HG02588 (cell line): Measurements from ENCODE around the gene CTSL.

ENCODE experiments used
- ATAC-seq: cut with Tn5 transposase; IDR thresholded peaks from one replicate; pipeline ENCODE4 v1.9.1; 2021; ENCODE audit warnings: mild to moderate bottlenecking, moderate library complexity; ENCODE audit not compliant: unreplicated experiment

CTSL gene

GRCh38 chr9:87725900-87726709, at the start of gene CTSL:
Gene CTSL, plus strand, starts transcription at chr9:87726119. Its CDS starts 1,485 bp downstream, at chr9:87727604.
- ATAC-seq, result no peak

GRCh38 chr9:87676976-87677775, 48.7 kb upstream of the CTSL start:
- ATAC-seq, result no peak

GRCh38 chr9:87677776-87678587, 47.9 kb upstream of the CTSL start:
- no peak for ATAC-seq

DNA sequence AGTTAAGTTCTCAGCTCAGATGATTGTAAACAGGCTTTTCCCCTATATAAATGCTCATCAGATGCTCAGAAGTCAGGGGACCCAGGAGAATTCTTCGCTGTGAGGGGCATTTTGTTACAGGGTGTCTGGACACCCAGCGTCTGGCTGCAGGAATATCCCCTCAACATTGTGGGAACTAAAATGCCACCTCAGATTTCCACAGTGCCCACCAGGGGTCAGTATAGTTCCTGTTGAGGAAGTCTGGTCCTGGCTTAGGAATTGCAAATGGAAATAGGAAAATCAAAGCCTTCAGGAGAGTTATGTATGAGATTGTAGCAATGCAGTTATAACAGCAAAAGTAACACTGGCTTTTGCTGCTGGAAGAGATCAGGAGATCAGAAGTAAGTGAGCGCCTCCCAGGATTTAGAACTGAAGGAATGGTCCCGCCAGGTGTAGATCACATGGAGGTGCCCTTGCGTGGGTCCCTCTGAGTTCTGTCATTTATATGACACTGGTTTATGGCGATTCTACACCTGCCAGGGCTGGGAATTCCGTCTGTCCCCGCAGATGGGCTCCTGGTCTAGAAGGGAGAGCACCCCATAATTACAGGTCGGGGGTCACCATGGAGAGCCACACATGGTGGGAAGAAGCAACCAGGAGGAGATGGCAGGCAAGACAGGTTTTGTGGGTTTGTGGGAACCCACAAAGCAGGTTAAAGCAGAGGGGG, 47.1 kb upstream of the CTSL start:
- no peak for ATAC-seq

DNA sequence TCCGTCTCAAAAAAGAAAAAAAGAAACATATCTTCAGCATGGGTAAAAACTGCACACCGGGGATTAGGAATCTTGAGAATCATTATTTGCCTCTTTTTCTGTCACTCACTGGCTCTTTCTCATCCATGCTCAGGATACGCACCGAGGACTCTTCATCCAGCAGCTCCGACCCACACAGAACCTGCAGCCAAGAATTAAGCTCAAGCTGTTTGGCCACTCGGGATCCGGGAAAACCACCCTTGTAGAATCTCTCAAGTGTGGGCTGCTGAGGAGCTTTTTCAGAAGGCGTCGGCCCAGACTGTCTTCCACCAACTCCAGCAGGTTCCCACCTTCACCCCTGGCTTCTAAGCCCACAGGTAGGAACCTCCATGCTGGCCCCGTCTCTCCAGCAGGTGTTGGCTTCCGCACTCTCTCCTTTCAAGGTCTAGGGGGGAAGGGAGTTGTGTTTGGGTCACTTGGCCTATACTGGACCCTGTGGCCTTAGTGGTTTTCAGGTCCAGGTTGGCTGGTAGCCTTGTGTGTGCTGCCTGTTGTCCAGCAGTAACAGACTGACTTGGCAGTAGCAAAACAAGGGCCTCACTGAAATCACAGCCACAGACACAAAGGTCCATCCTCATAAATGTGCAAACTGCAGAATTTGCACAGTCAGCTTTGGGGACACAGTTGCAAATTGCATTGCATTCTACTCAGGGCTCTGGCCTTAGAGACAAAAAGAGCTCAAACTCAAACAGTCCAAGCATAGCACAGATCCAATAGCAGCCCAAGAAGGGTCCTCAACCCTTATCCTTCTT, 44.5 kb upstream of the CTSL start:
- ATAC-seq, result no peak

DNA sequence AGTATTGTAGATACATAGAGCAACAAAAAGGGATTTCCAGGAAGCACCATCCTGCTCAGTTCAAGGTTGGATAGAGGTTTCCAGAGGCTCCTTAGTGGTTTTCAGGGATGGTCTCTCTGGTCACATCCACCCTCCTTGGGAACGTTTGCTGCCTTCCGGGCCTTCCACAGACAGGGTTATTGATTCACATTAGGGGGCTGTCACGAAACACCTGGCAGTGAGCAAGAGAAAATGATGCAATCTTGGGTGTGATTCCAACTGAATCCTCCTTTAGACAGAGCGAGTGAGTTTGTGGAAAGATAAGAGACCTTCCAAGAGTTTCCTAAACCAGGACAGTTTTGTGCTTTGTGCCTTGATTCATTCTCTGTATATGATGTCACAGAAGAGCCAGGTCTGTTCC, 43.8 kb upstream of the CTSL start:
- ATAC-seq, result no peak

DNA sequence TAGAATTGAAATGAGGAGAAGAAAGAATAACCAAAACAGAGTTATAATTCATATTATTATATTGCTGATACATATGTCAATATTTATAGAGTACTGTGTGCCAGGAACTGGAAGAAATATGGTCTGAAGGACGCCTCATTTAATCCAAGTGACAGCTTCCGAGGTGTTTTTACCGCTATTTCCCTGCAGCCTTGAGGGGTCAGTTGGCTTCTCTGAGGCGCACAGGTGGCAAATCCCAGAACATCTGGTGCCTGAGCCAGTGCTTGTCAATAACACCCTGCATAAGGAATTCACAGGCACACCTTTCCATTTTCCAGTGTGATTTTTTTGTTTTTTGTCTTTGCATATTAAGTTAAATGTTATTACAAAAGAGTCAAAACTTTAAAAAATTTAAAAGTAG, 43.3 kb upstream of the CTSL start:
- ATAC-seq, result no peak

GRCh38 chr9:87683751-87684626, 41.9 kb upstream of the CTSL start:
- ATAC-seq, result no peak

- ATAC-seq, result no peak
Observed at GRCh38 chr9:87684627-87685219, 41.2 kb upstream of the CTSL start.

DNA sequence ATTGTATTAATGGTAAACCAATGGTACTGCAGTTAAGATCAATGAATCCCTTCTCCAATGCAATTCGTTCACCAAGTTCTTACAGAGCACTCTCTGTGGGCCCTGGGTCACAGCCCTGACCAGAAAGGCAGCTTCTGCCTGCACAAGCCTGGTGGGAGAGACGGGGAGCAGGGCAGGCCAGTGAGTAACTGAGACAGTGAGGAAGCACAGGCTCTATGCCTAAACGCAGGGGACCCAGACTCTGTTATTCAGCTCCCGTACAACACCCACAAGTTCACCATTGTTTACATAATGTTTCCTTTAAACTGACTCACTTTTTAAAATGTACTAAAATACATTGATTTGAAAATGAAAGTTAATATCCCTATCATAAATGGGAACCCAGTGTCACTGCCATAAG, 40.5 kb upstream of the CTSL start:
- no peak for ATAC-seq

GRCh38 chr9:87685871-87686519, 39.9 kb upstream of the CTSL start:
- ATAC-seq, result no peak

GRCh38 chr9:87686520-87687090, 39.3 kb upstream of the CTSL start:
- ATAC-seq, result no peak

DNA sequence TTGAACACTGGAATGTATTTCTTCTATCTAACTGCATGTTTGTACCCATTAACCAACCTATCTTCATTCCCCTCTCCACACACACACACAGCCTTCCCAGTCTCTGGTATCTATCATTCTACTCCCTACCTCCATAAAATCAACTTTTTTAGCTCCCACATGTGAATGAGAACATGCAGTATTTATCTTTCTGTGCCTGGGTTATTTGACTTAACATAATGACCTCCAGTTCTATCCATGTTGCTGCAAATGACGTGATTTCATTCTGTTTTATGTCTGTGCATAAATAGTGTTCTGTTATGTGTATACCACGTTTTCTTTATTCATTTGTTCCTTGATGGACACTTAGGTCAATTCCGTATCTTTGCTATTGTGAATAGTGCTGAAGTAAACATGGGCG, 38.7 kb upstream of the CTSL start:
- no peak for ATAC-seq

- no peak for ATAC-seq
Observed at GRCh38 chr9:87694236-87694755, 31.6 kb upstream of the CTSL start.

DNA sequence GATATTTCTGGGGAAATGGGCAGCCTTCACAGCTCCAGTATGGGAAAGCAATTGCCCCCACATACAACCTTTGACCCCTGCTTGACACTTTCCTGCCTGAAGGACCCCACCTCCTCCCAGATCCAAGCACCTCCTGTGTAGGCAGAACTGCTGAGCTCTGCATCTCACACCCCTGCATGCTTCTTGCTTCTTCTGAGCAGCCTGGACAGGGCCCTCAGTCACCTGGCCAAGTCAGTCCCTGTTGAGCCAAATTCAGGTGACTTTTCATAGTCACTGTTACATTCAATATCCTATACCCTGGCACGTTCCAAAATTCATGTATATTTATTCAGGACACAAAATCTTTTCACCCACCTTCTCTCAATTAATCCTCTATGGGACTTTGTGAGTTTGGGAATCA, 30.4 kb upstream of the CTSL start:
- ATAC-seq, result no peak

DNA sequence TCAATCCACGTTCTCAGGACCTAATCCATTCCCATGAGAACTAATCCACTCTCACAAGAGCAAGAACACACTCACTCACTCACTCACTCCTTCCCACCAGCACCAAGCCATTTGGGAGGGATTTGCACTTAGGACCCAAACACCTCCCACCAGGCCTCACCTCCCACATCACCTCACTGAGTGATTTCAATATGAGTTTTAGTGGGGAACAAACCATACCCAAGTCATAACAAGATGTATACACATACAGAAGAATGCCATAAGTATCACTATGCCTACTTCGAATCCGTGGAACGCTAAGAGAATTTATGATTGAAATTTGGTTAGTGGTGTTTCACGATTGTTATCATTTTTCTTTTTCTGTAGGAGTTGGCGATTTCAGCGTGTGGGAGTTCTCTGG, 29.3 kb upstream of the CTSL start:
- ATAC-seq, result no peak

- ATAC-seq, result no peak
Observed at GRCh38 chr9:87698069-87698809, 27.7 kb upstream of the CTSL start.
